ENCODE data around the gene MAP4K2.

DNA sequence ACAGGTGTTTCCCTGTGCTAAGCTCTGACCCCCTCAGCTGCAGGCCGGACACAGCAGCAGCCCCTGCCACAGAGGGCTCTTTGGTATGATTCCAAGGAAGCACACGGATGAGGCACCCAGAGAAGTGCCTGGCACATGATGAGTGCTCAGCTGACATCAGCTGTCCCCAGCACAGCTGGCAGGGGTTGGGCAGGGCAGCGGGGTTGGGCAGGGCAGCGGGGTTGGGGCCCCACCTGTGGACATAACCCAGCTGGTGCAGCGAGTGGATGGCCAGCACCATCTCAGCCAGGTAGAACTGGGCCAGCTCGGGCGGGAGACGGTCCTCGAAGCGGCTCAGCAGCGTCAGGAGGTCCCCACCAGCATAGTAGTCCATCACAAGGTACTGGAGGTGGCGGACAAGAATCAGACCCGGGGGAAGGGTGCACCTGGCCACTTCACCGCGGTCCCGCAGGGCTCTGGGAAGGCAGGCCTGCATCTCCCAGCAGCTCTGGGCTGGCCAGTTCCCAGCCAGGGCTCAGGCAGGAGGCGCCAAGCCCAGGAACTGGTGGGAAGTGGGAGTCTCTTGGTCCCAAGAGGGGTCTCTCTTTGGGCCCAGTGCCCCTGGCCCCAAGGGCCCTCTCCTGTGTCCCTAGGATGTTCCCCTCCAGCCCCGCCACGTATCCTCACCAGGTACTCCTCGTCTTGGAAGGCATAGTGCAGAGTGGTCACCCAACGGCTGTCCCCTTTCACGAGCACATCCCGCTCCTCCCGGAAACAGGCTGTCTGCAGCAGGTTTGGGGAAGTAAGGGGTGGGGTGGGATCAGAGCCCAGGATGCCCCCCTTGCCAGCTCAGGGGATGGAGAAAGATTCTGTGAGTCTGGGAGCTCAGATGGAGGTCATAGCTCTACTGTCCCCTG, 37.1 kb upstream of the MAP4K2 start:
- TF ChIP-seq, protein P1, sequence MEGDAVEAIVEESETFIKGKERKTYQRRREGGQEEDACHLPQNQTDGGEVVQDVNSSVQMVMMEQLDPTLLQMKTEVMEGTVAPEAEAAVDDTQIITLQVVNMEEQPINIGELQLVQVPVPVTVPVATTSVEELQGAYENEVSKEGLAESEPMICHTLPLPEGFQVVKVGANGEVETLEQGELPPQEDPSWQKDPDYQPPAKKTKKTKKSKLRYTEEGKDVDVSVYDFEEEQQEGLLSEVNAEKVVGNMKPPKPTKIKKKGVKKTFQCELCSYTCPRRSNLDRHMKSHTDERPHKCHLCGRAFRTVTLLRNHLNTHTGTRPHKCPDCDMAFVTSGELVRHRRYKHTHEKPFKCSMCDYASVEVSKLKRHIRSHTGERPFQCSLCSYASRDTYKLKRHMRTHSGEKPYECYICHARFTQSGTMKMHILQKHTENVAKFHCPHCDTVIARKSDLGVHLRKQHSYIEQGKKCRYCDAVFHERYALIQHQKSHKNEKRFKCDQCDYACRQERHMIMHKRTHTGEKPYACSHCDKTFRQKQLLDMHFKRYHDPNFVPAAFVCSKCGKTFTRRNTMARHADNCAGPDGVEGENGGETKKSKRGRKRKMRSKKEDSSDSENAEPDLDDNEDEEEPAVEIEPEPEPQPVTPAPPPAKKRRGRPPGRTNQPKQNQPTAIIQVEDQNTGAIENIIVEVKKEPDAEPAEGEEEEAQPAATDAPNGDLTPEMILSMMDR (conservative IDR thresholded peaks at IDR 0.05; ENCODE audit: low read depth, low read length): no peak
- no peak for TF ChIP-seq EZH2 (IDR thresholded peaks at IDR 0.05; ENCODE audit: borderline replicate concordance, low read depth, low read length, poor library complexity, severe bottlenecking)
